GM23248 (cell line): ENCODE results near the gene CADM1. TPM values are rescaled to one million over a fixed set of nuclear protein-coding genes. Genes with fewer than 3 reads are reported as not detected.

ENCODE experiments used
- DNase-seq: peaks from one replicate; pipeline ENCODE4 v3.0.0-alpha.2; 2015
- H2AFZ ChIP-seq: fragments of 200-600 bp; sonication (generic); 2 replicates; pipeline ENCODE4 v1.6.1; 2016; ENCODE audit warnings: antibody characterized with exemption
- H3F3A ChIP-seq: fragments of 200-600 bp; sonication (generic); 2 replicates; pipeline ENCODE4 v1.6.1; 2016; ENCODE audit warnings: mild to moderate bottlenecking, antibody characterized with exemption, mixed run types; ENCODE audit not compliant: insufficient read depth
- H3K27ac ChIP-seq: fragments of 200-600 bp; sonication (generic); 2 replicates; pipeline ENCODE4 v1.5.1; 2016; ENCODE audit warnings: mild to moderate bottlenecking
- H3K27me3 ChIP-seq: fragments of 200-600 bp; sonication (generic); replicated peaks from 2 replicates; pipeline ENCODE4 v1.6.1; 2016; ENCODE audit warnings: mild to moderate bottlenecking; ENCODE audit not compliant: insufficient read depth
- H3K36me3 ChIP-seq: fragments of 200-600 bp; sonication (generic); 2 replicates; pipeline ENCODE4 v1.6.1; 2016; ENCODE audit warnings: low read depth, mild to moderate bottlenecking
- H3K4me1 ChIP-seq: fragments of 200-600 bp; sonication (generic); 2 replicates; pipeline ENCODE4 v1.6.1; 2016; ENCODE audit warnings: mild to moderate bottlenecking; ENCODE audit not compliant: insufficient read depth
- H3K4me2 ChIP-seq: fragments of 200-600 bp; sonication (generic); one replicate; pipeline ENCODE4 v1.6.1; 2016; ENCODE audit warnings: mild to moderate bottlenecking; ENCODE audit not compliant: unreplicated experiment
- H3K4me3 ChIP-seq: fragments of 200-600 bp; sonication (generic); 2 replicates; pipeline ENCODE4 v1.5.1; 2016; ENCODE audit warnings: mild to moderate bottlenecking
- H3K79me2 ChIP-seq: fragments of 200-600 bp; sonication (generic); 2 replicates; pipeline ENCODE4 v1.6.1; 2016; ENCODE audit warnings: mild to moderate bottlenecking; ENCODE audit not compliant: insufficient read depth
- H3K9ac ChIP-seq: fragments of 200-600 bp; sonication (generic); 2 replicates; pipeline ENCODE4 v1.6.1; 2016; ENCODE audit warnings: mild to moderate bottlenecking
- H3K9me2 ChIP-seq: fragments of 200-600 bp; sonication (generic); 2 replicates; pipeline ENCODE4 v1.6.1; 2016; ENCODE audit warnings: mixed run types, mild to moderate bottlenecking, moderate library complexity; ENCODE audit not compliant: insufficient read depth
- H3K9me3 ChIP-seq: fragments of 200-600 bp; sonication (generic); one replicate; pipeline ENCODE4 v1.6.1; 2017; ENCODE audit warnings: low read depth
- H4K20me1 ChIP-seq: fragments of 200-600 bp; sonication (generic); 2 replicates; pipeline ENCODE4 v1.6.0; 2016; ENCODE audit not compliant: insufficient read depth
- EZH2 ChIP-seq: fragments of 200-600 bp; sonication (generic); IDR thresholded peaks from 2 replicates; pipeline ENCODE4 v1.6.1; 2018; ENCODE audit warnings: antibody characterized with exemption, mild to moderate bottlenecking; ENCODE audit not compliant: insufficient read depth, poor library complexity, severe bottlenecking
- EZH2phosphoT487 ChIP-seq: fragments of 200-600 bp; sonication (generic); IDR thresholded peaks from 2 replicates; pipeline ENCODE4 v1.6.1; 2018; ENCODE audit warnings: antibody characterized with exemption, moderate library complexity, mild to moderate bottlenecking, low read depth; ENCODE audit not compliant: insufficient read depth
- WGBS, 2 experiments: methylation state at CpG; one replicate each; pipeline ENCODE4 v1.1.6; 2015 to 2017; ENCODE audit warnings: low lambda C conversion rate in 2 of 2, low coverage in 1 of 2; ENCODE audit errors: missing lambda C conversion rate in 2 of 2; 5-methylcytosine and 5-hydroxymethylcytosine counted together
- in situ Hi-C: fragments of 300-500 bp; cut with MboI; formaldehyde crosslinking; loops from 2 replicates; pipeline ENCODE4 v1.15.0; 2020
- polyA plus RNA-seq: library from polyadenylated mRNA; unstranded; fragments of >200 nt; fragmentation: Nextera tagmentation; extraction: Ambion mirVana; gene quantifications from 2 replicates; pipeline ENCODE4 v1.2.1, GENCODE V29; 2016
- total RNA-seq: library from RNA; depleted of rRNA; stranded (reverse); fragments of >200 nt; shearing (Covaris generic); gene quantifications from 2 replicates; pipeline ENCODE4 v1.2.3, GENCODE V29; 2014

Gene CADM1
- total and polyA plus RNA-seq, 2 experiments from 2014 or later, result 0.83 to 1.4 TPM

DNA sequence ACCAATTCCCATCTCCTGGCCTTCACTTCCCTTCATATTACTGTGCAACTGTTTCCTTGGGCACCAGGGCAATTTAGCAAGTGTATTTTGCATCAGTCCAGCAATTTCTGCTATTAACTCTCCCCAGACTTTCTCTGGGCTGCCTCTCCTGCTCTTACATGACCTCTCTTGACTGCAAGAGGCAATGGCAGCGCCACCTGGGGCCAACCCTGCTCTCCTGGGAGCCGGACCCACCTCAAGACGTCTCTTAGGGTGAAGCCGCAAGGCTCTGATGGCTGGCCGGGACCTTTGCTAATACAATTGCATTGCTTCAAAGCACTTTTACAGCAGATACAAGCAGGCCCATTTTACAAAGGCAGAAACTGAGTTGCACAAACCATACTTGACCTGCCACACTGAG, 360.2 kb downstream of the CADM1 start:
- peaks cover under 1% of the 10 kb centered on the region; the same call in 1 of the 2 replicates for H3K27me3 ChIP-seq
- no peaks in the 10 kb centered on the region for H3F3A ChIP-seq
- in situ Hi-C loops, result no loop called here
- H4K20me1 ChIP-seq, result no peaks in the 10 kb centered on the region
- TF ChIP-seq EZH2, result no peak
- TF ChIP-seq EZH2phosphoT487, result no peak
- H3K36me3 ChIP-seq, result no peaks in the 10 kb centered on the region
- no peaks in the 10 kb centered on the region for H3K9me3 ChIP-seq
- H3K9ac ChIP-seq, result no peak overlapping the region
- H3K79me2 ChIP-seq, result no peaks in the 10 kb centered on the region
- H2AFZ ChIP-seq, result no peak overlapping the region
- no peaks in the 10 kb centered on the region for H3K4me1 ChIP-seq
- WGBS, 2 experiments, result 66 to 76% methylated on average over 5 of the region's 5 CpGs
- no peak for DNase-seq
- no peak overlapping the region for H3K4me3 ChIP-seq
- no peak overlapping the region for H3K4me2 ChIP-seq
- no peaks in the 10 kb centered on the region for H3K9me2 ChIP-seq
- H3K27ac ChIP-seq, result no peak overlapping the region

- in situ Hi-C loops, result no loop called here
These were observed 362.7 kb downstream of the CADM1 start for GRCh38 chr11:115141231-115142114.

GRCh38 chr11:115135936-115136335, 368.3 kb downstream of the CADM1 start:
- Histone ChIP-seq H3K4me2 (no peak overlapping the region), H3K9me3 (no peaks in the 10 kb centered on the region), H3K4me3 (no peak overlapping the region), H3F3A (no peaks in the 10 kb centered on the region), H3K9me2 (no peaks in the 10 kb centered on the region), H3K27ac (no peak overlapping the region), H2AFZ (no peak overlapping the region), H3K27me3 (0 out of 2 replicates have a peak, but pooled peaks cover 4% of the 10 kb centered on the region), H3K36me3 (no peaks in the 10 kb centered on the region), H3K4me1 (no peaks in the 10 kb centered on the region), H3K79me2 (no peaks in the 10 kb centered on the region), H4K20me1 (no peaks in the 10 kb centered on the region), H3K9ac (no peak overlapping the region)
- no peak for DNase-seq
- in situ Hi-C loops, result no loop called here
- 52% methylated on average over 3 of the region's 3 CpGs; no CpG with 5 or more reads in 1 of the 2 experiments for WGBS, 2 experiments
- TF ChIP-seq EZH2phosphoT487 (no peak), EZH2 (no peak)

More at GRCh38 chr11:115141231-115142114, 362.7 kb downstream of the CADM1 start:
- Histone ChIP-seq H2AFZ (no peak overlapping the region), H3K9ac (no peak overlapping the region), H3K27ac (no peak overlapping the region), H3K9me2 (no peaks in the 10 kb centered on the region), H3K27me3 (peaks cover 4% of the 10 kb centered on the region; the same call in 1 of the 2 replicates), H3K79me2 (no peaks in the 10 kb centered on the region), H3K9me3 (no peaks in the 10 kb centered on the region), H3K4me2 (no peak overlapping the region), H3F3A (no peaks in the 10 kb centered on the region), H3K4me3 (no peak overlapping the region), H3K36me3 (no peaks in the 10 kb centered on the region), H3K4me1 (no peaks in the 10 kb centered on the region), H4K20me1 (no peaks in the 10 kb centered on the region)
- no peak for DNase-seq
- TF ChIP-seq EZH2phosphoT487 (no peak), EZH2 (no peak)
- 57 to 65% methylated on average over 13 of the region's 13 CpGs for WGBS, 2 experiments

GRCh38 chr11:115134926-115135325, 369.3 kb downstream of the CADM1 start:
- H2AFZ ChIP-seq, result no peak overlapping the region
- H3K9ac ChIP-seq, result no peak overlapping the region
- no peaks in the 10 kb centered on the region for H3F3A ChIP-seq
- no peak overlapping the region for H3K4me3 ChIP-seq
- 55 to 58% methylated on average over 11 of the region's 11 CpGs for WGBS, 2 experiments
- no peaks in the 10 kb centered on the region for H3K36me3 ChIP-seq
- TF ChIP-seq EZH2phosphoT487 (no peak), EZH2 (no peak)
- no peak overlapping the region for H3K27ac ChIP-seq
- H3K79me2 ChIP-seq, result no peaks in the 10 kb centered on the region
- H3K4me1 ChIP-seq, result no peaks in the 10 kb centered on the region
- no peak for DNase-seq
- no peaks in the 10 kb centered on the region for H3K9me2 ChIP-seq
- H4K20me1 ChIP-seq, result no peaks in the 10 kb centered on the region
- 0 out of 2 replicates have a peak, but pooled peaks cover 4% of the 10 kb centered on the region for H3K27me3 ChIP-seq
- no peaks in the 10 kb centered on the region for H3K9me3 ChIP-seq
- H3K4me2 ChIP-seq, result no peak overlapping the region
- in situ Hi-C loops, result no loop called here
